SK-N-SH treated with all-trans-retinoic acid at 6 μM for 48 hours (cell line): Measurements from ENCODE around the gene GPHN.
"Not testable (repeated sequence)": the region's sequence is repeated elsewhere in the genome, so short reads cannot be mapped to it uniquely, and the experiment has no call there.

ENCODE experiments used
- SNAI2 ChIP-seq: fragments of 250-450 bp; sonication (Bioruptor Pico); IDR thresholded peaks from 2 replicates; pipeline ENCODE4 v1.5.0; 2020; ENCODE audit warnings: mild to moderate bottlenecking, moderate library complexity
- ZNF565 ChIP-seq: fragments of 450-650 bp; formaldehyde crosslinking; conservative IDR thresholded peaks from 2 replicates; pipeline ENCODE4 v1.5.0; 2020; ENCODE audit warnings: low read depth, mild to moderate bottlenecking, moderate library complexity
- ZNF8 ChIP-seq: fragments of 450-650 bp; formaldehyde crosslinking; IDR thresholded peaks from 2 replicates; pipeline ENCODE4 v1.5.0; 2020; ENCODE audit warnings: mild to moderate bottlenecking, moderate library complexity
- TF ChIP-seq, protein P1 (sequence below): fragments of 250-450 bp; sonication (Bioruptor Pico); IDR thresholded peaks from 2 replicates; pipeline ENCODE4 v1.5.1; 2021; ENCODE audit warnings: mild to moderate bottlenecking, moderate library complexity
- TF ChIP-seq, protein P2 (sequence below): fragments of 250-450 bp; sonication (Bioruptor Pico); IDR thresholded peaks from 2 replicates; pipeline ENCODE4 v1.5.0; 2020; ENCODE audit warnings: mild to moderate bottlenecking, moderate library complexity

GRCh38 chr14:66545191-66545590 is 37.2 kb downstream of the GPHN start:
- TF ChIP-seq ZNF8, ZNF565, SNAI2 (CRISPR knock-in tag): not testable (repeated sequence)
- TF ChIP-seq, protein P1, sequence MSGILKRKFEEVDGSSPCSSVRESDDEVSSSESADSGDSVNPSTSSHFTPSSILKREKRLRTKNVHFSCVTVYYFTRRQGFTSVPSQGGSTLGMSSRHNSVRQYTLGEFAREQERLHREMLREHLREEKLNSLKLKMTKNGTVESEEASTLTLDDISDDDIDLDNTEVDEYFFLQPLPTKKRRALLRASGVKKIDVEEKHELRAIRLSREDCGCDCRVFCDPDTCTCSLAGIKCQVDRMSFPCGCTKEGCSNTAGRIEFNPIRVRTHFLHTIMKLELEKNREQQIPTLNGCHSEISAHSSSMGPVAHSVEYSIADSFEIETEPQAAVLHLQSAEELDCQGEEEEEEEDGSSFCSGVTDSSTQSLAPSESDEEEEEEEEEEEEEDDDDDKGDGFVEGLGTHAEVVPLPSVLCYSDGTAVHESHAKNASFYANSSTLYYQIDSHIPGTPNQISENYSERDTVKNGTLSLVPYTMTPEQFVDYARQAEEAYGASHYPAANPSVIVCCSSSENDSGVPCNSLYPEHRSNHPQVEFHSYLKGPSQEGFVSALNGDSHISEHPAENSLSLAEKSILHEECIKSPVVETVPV (CRISPR knock-in tag): not testable (repeated sequence)
- TF ChIP-seq, protein P2, sequence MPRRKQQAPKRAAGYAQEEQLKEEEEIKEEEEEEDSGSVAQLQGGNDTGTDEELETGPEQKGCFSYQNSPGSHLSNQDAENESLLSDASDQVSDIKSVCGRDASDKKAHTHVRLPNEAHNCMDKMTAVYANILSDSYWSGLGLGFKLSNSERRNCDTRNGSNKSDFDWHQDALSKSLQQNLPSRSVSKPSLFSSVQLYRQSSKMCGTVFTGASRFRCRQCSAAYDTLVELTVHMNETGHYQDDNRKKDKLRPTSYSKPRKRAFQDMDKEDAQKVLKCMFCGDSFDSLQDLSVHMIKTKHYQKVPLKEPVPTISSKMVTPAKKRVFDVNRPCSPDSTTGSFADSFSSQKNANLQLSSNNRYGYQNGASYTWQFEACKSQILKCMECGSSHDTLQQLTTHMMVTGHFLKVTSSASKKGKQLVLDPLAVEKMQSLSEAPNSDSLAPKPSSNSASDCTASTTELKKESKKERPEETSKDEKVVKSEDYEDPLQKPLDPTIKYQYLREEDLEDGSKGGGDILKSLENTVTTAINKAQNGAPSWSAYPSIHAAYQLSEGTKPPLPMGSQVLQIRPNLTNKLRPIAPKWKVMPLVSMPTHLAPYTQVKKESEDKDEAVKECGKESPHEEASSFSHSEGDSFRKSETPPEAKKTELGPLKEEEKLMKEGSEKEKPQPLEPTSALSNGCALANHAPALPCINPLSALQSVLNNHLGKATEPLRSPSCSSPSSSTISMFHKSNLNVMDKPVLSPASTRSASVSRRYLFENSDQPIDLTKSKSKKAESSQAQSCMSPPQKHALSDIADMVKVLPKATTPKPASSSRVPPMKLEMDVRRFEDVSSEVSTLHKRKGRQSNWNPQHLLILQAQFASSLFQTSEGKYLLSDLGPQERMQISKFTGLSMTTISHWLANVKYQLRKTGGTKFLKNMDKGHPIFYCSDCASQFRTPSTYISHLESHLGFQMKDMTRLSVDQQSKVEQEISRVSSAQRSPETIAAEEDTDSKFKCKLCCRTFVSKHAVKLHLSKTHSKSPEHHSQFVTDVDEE (CRISPR knock-in tag): not testable (repeated sequence)
